DMS53 (cell line): ENCODE data around the gene NPEPL1.
"Not testable (repeated sequence)": the region's sequence is repeated elsewhere in the genome, so short reads cannot be mapped to it uniquely, and the experiment has no call there.

Experiments
- DNase-seq: peaks from one replicate; lab custom pipeline; 2025; lab: John Stamatoyannopoulos, UW

NPEPL1 gene, protein sequence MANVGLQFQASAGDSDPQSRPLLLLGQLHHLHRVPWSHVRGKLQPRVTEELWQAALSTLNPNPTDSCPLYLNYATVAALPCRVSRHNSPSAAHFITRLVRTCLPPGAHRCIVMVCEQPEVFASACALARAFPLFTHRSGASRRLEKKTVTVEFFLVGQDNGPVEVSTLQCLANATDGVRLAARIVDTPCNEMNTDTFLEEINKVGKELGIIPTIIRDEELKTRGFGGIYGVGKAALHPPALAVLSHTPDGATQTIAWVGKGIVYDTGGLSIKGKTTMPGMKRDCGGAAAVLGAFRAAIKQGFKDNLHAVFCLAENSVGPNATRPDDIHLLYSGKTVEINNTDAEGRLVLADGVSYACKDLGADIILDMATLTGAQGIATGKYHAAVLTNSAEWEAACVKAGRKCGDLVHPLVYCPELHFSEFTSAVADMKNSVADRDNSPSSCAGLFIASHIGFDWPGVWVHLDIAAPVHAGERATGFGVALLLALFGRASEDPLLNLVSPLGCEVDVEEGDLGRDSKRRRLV

DNA sequence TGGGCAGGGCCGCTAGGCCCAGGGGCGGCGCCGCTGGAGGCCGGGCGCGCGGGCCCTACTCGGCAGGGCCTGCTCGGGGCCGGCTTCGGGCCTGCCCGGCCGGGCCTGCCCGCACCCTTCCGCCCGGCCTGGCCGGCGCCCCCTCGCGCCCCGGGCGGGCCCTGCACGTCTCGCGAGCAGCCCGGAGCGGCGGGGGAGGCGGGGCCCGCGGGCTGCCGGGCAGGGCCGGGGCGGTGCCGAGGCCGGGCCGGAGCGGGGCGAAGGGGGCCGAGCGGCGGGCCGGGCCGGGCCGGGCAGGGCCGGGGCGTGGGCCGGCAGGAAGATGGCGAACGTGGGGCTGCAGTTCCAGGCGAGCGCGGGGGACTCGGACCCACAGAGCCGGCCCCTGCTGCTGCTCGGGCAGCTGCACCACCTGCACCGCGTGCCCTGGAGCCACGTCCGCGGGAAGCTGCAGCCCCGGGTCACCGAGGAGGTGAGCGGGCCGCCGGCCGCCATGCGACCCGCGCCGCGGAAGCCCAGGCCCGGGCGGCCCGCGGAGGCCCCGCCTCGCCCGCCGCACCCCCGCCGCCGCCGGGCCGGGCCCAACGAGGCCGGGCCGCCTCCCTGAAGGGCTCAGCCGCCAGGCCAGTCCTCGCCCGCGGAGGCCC is at the start of gene NPEPL1:
TSS of gene NPEPL1 (plus strand) at position 222 of the 647 bp plus-strand sequence. CDS start at position 323, 101 bp downstream.
- peak; percentile 87 for DNase-seq

- not testable (repeated sequence) for DNase-seq
These were observed 49.7 kb upstream of the NPEPL1 start for GRCh38 chr20:58642896-58643295.

DNA sequence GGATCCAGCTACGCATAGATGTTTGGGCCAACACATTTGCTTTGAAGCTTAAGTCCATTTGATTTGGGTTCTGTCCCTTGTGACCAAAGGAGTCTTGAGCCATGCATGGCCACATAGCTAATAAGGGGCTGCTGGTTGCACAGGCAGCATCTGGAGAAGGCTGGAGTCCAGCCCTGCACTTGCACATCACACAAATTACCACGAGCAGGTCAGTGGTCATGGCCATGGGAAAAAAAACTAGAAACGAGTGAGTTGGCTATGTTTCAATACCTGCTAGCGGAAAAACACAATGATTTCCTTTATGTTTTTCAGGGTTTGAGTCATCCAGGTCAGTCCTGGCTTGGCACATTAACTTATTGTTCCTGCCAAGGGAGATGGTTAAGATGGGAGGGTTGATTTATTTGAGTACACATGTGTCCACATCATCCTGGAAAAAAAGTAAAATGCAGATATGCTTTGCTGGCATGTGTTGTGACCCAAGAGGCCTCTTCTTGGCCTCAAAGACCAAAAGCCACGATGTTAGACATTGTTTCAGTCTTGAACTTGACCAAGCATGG is 47.1 kb upstream of the NPEPL1 start:
- no peak for DNase-seq

DNA sequence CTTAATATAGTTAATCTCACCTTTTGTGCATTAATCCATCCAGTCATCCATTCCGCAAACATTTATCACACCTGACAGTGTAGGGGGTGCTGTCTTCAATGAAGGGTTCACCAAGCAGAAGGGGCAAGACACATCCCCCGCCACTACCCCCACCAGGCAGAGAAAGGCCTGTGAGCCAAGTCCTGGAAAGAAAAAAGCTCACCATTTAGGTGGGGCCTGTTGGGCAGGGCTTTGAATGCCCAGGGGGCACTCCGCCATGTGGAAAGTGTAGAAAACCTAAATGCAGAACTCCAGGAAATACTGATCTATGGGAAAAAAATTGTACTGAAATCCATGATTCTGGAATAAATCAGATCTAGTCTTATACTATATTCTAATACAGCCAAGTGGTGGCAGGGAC is 46.3 kb upstream of the NPEPL1 start:
- DNase-seq = no peak

GRCh38 chr20:58646703-58647102 is 45.9 kb upstream of the NPEPL1 start:
- DNase-seq = no peak

DNA sequence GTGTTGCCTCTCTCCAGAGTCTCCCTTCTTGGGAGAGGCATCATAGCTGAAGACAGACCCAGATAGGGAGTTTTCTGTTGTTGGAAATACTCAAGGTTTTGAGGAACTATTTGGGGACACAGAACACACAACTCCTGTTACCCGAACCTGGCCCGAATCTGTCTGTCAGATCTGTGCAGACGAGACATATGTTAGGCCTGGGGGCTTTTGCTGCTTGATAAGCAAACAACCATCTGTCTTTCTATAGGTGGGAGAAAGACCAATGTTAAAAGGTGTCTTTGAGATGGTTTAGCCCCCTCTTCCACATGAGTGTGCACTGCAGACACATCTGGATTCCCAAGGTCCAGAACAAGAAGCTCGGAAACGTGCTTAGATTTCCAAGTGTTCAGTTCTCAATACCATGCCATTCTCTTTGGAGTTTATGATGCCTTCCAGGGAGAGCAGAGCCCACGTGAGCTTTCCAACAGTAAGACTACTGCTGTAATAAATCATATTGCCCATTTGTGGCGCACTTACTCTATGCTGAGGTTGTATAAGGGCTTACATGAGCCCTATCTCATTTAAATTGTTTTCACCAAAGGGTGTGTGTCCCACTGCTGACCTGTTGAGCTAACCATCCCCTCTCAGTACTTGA is 45.3 kb upstream of the NPEPL1 start:
- no peak for DNase-seq

GRCh38 chr20:58647796-58648501 is 44.7 kb upstream of the NPEPL1 start:
- DNase-seq = no peak

DNA sequence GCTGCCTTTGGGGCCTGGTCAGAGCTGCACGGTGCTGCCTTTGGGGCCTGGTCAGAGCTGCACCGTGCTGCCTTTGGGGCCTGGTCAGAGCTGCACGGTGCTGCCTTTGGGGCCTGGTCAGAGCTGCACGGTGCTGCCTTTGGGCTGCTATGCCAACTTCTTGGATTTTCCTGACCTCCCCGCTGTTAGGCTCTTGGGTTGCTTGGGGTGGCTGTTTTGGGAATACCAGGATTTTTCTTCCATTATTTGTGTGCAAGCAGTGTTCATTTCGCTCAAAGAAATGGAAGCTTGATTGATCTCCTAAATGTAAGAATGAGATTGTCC is 44.1 kb upstream of the NPEPL1 start:
- not testable (repeated sequence) for DNase-seq

GRCh38 chr20:58649288-58650180 is 43.1 kb upstream of the NPEPL1 start:
- DNase-seq = peak; percentile 58

DNA sequence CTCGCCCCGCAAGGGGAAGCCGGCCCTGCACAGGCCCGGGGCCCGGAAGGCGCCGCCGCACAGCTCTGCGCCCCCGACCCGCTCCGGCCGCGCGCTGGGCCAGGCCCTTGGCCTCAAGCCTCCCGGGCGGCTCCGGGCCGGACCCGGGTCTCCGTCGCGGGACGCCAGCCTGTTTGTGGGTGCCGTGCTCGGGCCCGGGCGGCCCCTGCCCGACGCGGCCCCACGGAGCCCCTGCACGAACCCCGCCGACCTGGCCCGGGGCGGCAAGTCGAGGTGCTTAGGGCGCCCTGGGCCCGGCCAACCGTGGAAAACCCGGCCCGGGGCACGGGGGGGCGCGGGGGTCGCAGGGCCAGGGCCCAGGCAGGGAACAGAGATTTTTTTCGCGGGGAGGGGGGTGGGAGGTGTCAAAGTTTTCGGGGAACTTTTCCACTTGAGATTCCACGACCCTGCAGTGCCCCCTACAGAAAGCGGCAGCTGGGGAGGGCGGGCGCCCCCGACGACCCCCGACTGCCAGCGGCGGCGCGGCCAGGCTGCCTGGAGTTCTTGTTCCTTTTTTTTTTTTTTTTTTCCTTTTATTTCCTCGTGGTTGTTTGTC is 42.3 kb upstream of the NPEPL1 start:
- peak; percentile 58 for DNase-seq

DNA sequence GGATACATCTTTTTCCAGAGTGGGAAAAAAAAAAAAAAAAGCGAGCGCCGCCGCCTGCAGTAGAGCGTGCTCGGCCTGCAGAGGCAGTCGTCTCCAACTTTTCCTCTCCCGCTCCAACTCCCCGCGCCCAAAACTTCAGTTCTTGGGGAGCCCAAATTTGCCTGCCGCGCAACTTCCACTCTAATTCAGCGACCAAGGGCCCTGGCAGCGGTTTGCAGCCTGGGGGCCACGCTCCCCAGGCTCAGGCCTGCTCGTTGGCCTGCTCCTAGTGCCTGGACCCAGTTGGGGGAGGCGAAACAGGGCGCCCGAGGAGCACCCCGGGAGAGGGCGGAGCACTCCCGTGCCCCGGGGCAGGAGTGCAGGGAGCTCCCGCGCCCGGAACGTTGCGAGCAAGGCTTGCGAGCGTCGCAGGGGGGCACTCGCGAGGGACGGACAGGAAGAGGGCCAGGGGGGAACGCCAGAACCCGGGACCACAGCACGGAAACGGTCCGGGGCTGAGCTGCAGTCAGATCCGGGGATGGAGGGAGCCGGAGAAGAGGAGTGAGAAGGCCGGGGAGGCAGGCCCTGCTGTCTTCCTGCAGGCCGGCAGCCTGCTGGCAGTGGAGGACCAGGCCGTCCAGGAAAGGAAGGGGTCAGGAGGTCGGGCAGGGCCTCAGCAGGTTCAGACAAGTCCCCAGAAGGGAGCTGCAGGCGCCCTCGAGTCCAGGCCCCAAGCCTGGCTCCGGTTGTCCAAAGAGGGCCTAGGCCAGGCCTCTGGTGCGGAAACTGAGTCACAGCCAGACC is 41.6 kb upstream of the NPEPL1 start, which contains the start of gene STX16:
TSS of gene STX16 (plus strand) at position 508 of the 783 bp plus-strand sequence. CDS start 724 bp downstream, outside the sequence.
- peak; percentile 96 for DNase-seq

GRCh38 chr20:58651559-58651945 is 41.0 kb upstream of the NPEPL1 start:
- DNase-seq = no peak

GRCh38 chr20:58651946-58652605 is 40.5 kb upstream of the NPEPL1 start:
- DNase-seq = peak; percentile 82

DNA sequence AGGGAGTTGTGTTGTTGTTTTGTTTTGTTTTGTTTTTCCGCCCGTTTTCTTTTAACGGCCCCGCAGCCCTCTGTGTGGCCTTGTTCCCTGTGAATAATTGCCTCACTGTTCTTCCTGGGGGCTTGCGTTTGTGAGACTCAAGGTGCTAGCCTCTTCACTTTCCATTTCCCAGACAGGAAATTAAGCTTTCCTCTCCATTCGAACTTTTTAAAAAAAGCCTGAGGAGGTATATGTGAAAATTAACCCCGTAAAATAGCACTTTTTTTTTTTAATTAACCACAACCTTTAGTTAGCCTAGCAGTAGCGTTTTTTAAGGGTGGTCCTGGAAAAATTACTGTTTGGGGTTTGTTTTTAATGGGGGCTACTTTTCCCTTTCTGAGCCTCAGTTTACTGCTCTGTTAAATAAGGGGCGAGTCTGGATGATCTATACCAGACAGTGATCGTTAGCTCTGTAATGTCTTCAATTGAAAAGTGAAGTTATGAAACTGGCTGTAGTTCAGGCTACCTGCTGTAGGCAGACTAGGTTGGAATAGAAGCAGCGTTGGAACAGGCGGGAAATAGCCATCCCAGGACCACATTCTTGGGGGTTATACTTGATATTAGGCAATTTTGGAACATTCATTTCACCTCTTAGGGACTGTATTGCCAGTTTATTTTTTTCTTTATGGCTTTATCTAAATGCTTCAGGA is 39.9 kb upstream of the NPEPL1 start:
- no peak for DNase-seq

- no peak for DNase-seq
These were observed 38.3 kb upstream of the NPEPL1 start for GRCh38 chr20:58654337-58654736.

- DNase-seq = no peak
These were observed 37.1 kb upstream of the NPEPL1 start for GRCh38 chr20:58655328-58656107.

DNA sequence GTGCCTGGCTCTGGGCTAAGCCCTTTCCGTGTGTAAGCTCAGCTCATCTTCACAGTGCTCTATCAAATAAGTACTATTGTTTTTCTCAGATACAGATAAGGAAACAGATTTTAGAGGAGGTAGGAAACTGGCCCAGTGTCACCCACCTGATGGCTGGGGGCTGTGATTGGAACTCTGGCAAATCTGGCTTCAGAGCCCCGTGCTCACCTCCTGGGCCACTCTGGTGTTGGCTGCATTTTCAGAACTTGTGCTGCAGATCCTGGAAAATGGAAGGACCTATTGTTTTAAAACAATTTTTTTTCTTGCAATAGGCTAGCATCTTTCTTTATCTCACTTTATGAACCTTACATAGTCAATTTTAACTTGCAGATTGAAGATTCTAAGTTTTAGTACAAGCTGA is 35.8 kb upstream of the NPEPL1 start:
- DNase-seq = no peak

DNA sequence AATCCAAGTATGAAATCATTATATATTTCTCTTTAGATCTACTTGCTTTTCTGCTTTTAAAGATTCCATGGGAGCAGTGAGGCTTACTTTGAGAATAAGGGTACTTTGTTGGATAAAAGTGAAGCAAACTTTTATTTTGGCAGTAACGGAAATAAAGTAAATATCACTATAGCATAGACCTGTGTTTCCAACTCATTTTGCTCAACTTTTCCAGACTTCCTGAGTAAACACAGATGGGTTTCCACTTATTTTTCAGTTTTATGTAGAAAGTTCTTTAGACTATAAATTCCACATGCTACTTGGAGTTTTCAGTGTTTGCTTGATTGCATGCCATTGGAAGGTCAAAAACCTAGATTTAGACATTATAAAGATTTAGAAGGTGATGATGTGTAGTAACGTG is 35.3 kb upstream of the NPEPL1 start:
- DNase-seq = no peak
